DMS53 (cell line): ENCODE results near the gene TPBG.
"Not testable (repeated sequence)": the region's sequence is repeated elsewhere in the genome, so short reads cannot be mapped to it uniquely, and the experiment has no call there.

Experiments
- DNase-seq: peaks from one replicate; lab custom pipeline; 2025; lab: John Stamatoyannopoulos, UW

Gene TPBG

DNA sequence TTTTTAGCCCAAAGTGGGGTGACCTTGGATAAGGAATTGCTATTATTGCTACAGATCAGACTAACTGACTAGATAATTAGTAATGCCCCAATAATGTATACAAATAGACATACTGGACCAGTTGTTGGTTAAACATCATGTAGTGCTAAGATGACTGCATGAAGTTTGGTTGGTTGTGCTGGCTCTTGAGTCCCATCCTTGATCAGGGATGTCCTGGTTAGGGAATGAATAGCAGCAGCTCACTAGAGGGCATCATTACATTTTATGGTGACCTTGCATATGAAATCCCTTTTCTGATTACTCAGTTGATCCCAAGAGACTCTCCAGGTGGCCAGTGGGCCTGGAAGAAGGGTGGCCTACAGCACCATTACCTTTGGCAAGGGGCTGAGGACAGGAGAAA lies 10.9 kb downstream of the TPBG start:
- DNase-seq = peak; percentile 21

GRCh38 chr6:82376636-82377035 lies 13.0 kb downstream of the TPBG start:
- no peak for DNase-seq

DNA sequence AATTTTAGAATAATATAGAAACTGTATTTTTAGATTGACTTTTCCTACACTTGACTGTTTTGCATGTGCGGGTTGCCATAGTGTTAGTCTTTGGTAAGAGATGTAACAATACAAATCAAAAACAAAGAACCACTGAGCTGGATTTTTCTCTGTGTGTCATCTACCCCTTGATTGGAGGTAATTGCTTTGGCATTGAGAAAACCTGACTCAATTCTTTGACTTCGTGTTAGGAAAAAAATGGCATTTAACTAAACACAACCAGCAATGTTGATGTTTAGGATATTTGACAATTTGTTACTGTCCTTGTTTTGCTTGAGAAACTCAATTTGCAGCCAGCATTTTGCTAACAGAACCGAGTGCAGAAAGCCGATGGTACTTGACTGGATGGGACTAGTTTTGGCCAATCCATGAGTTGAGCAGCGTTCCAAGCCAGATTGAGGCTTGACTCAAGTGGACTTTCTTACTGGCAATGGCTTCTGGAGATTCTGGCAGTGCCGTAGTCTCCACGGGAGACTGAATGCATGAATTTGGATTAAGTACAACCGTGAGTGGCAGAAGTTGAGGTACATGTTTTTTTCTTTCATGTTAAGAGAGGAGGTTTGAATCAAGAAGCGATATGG lies 17.1 kb downstream of the TPBG start:
- peak; percentile 53 for DNase-seq

GRCh38 chr6:82381278-82381677 lies 17.7 kb downstream of the TPBG start:
- DNase-seq = no peak

GRCh38 chr6:82385102-82385501 lies 21.5 kb downstream of the TPBG start:
- DNase-seq = peak; percentile 1

DNA sequence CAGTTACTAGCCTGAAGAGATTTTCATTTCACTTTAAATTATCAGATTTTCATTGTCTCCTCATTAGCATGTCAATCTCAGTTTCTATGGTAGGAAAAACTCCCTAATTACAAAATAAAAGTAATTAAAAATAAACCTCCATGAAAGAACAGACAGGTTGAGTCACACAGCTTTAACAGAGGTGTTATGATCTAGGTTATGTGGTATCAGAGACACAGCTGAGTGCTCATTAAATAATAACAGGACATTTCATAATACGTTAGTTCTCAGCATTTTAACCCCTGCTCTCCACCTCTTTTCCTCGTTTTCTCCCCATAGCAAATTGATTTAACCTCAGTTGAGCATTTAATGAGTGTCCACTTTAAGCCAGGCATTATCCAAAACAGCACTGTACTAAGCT lies 21.9 kb downstream of the TPBG start:
- no peak for DNase-seq

- peak; percentile 60 for DNase-seq
Measured at GRCh38 chr6:82385961-82386360, 22.3 kb downstream of the TPBG start.

- DNase-seq = not testable (repeated sequence)
Measured at GRCh38 chr6:82394770-82395169, 31.2 kb downstream of the TPBG start.

GRCh38 chr6:82396964-82397751 lies 33.5 kb downstream of the TPBG start:
- DNase-seq = peak; percentile 22

DNA sequence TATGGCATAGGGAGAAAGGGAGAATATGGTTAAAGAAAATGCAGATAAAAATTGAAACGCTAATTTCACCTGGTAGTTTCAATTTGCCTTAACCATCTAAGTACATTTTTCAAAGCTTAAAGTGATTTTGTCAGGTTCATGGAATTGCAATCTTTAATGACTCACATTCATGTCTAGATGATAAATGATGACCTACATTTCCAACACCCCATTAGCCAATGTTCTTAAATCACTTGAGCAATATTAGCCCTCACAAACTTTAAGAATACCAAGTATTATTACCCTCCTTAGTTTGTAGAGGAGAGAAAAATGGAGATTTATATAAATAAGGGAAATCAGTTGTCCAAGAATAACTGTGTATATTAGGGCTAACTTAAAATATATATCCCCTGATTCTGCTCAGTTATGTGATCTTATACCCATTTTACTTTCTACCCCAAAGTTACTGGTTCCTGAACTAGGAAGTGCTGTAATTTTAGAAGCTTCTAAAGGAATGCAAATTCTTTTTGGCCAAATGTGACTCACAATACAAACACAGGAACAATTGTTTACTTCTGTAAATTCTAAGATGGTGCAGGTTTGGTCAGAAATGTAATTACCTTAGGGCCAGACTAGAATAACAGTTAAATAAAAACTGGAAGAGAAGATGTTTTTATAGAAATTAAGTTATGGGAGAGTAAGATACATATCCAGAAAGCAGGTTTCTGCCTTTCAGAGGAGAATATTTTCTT lies 34.5 kb downstream of the TPBG start:
- peak; percentile 9 for DNase-seq

- DNase-seq = no peak
Measured at GRCh38 chr6:82408952-82409431, 45.4 kb downstream of the TPBG start.

GRCh38 chr6:82410151-82410648 lies 46.6 kb downstream of the TPBG start:
- no peak for DNase-seq

DNA sequence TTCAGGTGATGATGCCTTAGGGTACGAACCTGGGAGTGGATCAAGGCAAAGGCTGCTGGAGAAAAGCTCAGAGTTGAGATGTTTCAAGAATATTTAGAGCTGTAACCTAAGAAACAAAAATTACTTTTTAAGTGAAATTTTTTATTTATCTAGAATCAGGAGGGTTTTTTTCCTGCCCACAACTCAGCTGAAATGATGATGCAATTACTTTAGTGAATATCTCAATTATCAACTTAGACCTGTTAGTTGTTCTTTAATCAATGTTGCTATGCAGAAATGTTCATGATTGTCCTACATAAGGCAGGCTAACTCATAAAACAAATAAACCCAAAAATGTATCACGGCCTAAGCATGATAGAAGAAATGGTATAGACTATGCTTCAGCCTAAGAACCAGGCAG lies 50.3 kb downstream of the TPBG start:
- DNase-seq = no peak

DNA sequence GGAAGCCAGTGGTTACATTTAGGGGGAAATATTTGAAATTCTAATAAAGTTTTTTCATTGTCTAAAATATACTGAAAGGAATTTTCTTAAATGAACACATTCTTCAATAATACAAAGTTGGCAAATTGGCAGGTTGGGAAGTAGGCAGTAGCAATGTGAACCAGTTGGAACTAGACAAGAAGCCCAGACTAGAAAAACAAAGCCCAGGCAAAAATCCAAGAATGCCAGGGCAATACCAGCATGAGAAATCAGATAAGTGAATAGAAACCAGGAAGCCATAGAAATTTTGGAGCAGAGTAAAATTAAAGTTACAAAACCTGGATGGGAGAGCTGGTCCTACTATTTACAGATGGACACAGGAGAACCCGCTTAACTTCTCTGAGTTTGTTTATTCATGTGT lies 52.2 kb downstream of the TPBG start:
- no peak for DNase-seq

- DNase-seq = no peak
Measured at GRCh38 chr6:82416346-82416745, 52.7 kb downstream of the TPBG start.
